ENCODE measurements around the gene PFKFB2.

PFKFB2 gene

DNA sequence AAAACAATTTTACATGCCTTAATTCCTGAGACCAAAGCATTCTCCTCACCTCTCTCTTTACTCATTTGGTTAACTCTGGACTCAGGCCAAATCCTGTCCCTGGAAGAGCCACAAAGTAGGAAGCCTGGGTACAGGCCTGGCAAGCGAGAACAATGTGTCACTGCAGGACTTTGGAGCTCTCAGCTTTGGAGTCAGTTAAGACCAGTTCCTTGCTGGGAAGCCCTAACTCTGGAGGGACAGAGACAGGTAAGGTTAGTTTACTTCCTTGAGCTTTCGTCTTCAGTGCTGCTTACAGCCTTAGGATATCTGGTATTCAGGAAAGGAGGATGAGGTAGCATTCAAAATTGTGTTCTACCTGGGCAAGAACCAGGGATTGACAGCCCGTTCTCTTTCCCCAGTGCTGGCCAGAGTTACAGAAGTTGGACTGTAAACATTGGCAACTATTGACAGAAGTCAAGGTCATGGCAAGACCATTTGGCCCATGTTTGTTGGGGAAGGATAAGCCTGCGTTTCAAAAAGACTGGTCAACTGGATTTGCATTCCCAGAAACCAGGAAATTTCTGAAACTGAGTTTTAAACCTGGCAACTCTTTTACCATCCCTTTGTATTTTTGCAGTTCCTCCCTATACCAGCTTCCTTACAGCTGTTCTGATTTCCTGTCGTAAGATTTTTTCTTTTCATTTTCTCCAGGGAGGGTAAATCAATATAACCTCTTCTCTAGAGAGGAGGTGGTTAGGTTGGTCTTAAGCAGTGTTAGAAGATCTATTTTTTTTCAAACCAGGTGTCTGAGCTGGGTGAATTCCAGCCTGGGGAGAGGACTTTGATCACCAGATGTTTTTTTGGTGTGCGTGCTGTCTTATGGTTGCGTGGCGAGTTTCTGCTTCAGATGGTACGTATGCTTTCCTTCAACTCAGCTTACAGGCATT, 35.9 kb downstream of the PFKFB2 start, which contains the start of gene C4BPB:
Gene C4BPB, plus strand, starts transcription at position 160 of the 926 bp plus-strand sequence. Its CDS starts 672 bp downstream, at position 832.
- DNase-seq = no peak

DNA sequence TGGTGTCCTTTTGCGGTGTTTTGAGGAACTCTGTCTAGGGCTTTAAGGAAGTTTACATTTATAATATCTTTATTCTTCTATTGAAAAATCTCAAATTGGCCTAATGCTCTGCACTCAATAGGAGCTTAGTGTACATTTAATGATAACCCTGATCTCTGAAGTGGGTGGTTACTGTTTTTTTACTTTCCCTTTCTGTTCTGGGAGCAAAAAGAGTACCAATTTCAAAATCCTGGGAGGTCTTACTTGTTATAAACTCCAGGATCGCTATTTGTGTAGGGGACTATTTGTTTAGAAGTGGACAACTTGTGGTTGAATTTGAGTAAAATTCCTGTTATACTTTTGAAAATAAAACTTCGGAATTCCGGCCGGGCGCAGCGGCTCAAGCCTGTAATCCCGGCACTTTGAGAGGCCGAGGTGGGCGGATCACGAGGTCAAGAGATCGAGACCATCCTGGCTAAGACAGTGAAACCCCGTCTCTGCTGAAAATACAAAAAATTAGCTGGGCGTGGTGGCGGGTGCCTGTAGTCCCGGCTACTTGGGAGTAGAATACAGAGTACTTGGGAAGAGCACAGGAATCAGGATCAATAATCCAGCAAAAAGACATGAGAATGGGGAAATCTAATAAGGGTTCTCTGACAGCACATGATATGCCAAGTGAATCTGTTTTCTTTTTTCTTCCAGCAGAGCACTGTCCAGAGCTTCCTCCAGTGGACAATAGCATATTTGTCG, 36.7 kb downstream of the PFKFB2 start:
- no peak for DNase-seq

DNA sequence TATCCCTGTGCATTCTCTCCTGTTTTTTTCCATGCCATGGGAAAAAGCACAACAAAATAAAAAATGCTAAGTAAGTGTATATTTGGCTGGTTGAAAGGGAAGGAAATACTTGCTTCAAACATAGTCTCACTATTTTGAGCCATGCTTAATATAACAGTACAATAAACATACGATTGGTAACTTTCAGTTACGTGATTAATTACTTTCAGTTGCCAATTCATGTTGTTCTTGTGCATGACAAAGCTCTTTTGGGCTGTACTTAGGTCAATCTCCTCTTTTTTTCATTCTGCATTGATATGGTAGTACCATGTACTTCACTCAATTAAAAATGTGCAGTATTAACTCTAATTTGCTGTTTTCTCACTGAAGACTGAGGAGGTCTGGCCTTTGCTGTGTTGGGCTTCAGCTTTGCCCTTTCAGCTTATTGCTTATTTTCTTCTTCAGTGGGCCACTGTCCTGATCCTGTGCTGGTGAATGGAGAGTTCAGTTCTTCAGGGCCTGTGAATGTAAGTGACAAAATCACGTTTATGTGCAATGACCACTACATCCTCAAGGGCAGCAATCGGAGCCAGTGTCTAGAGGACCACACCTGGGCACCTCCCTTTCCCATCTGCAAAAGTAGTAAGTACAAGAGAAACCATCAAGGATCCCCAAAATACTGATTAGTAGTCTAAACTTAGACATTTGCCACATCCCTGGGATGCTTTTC, 38.3 kb downstream of the PFKFB2 start:
- no peak for DNase-seq

DNA sequence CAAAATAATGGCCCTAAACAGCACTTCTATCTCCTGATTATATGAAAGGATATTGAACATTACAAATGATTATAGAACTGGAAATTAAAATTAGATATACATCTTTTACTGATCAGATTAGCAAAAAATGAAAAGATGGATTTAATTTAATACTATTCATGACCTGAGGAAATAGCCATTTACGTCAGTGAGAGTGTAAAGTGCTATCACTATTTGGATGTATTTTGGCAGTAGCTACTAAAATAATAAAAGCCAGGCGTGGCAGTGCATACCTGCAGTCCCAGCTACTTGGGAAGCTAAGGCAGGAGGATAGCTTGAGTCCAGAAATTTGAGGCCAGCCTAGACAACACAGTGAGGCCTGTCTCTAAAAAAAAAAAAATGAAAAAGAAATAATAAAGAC, 40.9 kb downstream of the PFKFB2 start:
- no peak for DNase-seq

DNA sequence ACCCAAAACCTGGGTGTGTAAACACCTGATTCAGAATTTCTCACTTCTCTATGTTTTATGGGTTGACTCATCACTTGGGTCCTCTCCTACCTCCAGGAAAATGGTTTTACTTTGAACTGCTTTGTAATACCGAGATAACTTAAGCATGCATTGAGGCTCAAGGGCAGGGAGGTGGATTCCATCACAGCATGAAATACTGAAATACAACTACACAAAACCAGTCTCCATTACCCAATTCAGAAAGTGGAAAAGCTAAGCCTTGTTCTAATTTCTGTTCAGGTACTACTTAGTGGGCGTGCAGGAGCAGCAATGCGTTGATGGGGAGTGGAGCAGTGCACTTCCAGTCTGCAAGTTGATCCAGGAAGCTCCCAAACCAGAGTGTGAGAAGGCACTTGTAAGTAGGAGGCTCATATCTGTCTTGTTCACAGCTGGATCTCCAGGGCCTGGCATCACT, 44.8 kb downstream of the PFKFB2 start:
- DNase-seq = no peak

DNA sequence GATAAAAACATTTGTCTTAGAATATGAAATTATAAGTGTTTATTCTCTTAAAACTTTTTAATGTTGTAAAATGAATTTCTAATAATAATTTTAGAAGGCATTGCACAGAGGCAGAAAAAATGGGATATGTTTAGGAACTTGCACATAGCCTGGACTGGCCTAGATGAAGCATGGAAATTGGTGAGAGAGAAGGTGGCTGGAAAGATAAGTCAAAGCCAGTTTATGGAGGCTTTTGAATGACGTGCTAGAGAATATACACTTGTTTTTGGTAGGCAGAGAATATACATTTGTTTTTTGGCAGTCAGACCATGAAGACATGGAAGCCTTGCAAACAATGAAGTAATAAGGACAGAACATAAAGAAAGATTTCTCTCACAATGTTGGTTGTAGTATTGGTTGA, 48.6 kb downstream of the PFKFB2 start:
- no peak for DNase-seq

DNA sequence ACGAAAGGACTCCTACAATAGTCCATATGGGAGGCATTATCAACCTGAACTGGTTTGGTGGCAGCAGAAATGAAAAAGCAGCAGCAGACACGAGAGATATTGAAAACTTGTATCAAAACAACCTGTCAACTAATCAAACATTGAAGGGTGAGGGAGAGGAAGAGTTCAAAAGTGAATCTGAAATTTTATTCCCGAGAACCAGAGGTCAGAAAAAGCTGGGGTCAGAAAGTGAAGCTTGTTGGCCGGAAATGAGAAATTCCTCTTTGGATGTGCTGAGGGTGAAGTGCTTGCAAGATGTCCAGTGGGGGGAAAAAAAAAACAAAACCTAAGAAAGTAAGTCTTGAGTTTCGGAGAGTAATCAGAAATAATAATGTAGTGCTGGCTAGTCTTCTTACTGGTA, 49.1 kb downstream of the PFKFB2 start:
- DNase-seq = no peak

DNA sequence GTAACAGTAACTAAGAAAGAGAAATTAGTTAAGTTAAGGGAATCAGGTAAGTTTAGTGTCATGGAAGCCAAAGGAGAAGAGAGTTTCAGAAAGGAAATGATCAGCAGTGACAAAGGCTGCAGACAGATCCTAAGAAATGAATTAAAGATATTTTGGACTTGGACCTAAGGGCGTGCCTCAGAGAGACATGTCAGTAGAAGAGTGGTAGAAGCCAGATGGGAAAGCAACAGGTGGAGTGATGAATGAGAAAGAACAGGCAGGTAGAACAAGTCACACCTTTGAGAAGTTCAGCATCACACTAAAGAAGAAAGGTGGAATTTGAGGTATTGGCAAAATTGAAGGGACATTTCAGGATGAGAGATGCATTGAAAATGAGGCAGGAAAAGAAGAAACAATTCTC, 49.6 kb downstream of the PFKFB2 start:
- DNase-seq = no peak

DNA sequence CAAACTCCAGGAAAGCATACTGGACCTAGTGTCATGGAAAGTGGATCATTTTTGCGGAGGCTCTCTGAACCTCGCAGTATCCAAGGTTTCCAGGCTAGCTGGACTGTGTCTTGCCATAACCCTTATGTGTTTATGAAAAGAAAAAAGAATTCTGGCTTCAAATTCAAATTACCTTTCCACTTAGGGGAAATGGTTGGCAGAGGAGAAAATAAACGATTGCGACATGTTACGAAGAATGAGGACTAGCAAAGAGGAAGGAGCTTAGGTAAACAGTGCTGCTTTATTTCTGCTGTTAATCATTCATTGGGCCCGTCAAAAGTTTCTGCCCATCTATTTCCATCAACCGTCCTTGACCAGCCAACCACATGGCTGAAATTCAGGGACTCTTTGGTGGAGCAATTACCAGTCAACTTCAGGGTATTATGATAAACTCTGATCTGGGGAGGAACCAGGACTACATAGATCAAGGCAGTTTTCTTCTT, 50.9 kb downstream of the PFKFB2 start, which contains the start of gene C4BPA:
Gene C4BPA, plus strand, starts transcription at position 342 of the 482 bp plus-strand sequence. CDS start 8,793 bp downstream, outside the sequence.
- DNase-seq = no peak

DNA sequence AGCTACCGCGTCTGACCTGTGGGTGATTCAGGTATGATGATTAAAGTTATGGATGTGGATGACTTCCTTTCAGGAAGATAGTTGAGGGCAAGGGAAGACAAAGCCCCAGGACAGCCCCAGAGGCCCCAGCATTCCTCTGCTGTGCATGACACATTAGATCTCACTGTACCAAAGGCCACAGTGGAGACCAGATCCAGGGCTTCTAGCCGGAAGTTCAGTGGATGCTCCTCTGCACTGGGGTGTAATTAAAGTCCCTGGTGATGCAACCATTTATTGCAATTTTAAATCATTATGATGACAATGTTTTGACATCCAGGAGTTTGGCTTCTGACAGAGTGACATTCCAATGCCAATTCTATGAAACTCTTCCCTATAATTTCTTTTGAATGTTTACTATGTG, 55.9 kb downstream of the PFKFB2 start:
- no peak for DNase-seq

DNA sequence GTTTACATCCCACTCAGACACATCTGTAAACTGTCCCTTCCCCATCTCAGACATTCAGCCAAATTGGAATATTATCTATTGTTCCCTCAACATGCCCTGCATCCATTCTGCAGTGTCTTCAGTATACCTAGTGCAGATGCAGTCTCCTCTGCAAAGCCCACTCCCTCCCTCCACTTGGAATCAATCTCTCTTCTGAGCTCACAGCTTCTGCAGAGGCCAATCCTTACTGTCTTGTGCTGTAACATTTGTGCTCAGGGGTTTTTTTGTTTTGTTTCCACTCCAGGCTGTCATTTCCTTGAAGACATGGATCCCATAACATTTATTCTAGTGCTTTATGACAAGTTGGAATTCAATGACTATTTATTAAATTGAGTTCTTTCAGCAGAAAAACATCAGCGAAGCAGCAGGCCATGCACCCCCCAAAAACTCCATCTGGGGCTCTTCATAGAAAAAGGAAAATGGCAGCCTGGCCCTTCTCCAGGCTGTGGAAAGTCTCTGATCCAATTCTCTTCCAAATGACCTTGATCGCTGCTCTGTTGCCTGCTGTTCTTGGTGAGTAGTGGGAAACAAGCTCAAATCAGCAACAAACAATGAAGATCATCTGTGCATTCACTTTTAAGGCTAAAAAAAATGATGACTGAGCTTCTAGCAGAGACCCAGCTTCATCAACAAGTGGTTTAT, 59.7 kb downstream of the PFKFB2 start:
- DNase-seq = no peak

DNA sequence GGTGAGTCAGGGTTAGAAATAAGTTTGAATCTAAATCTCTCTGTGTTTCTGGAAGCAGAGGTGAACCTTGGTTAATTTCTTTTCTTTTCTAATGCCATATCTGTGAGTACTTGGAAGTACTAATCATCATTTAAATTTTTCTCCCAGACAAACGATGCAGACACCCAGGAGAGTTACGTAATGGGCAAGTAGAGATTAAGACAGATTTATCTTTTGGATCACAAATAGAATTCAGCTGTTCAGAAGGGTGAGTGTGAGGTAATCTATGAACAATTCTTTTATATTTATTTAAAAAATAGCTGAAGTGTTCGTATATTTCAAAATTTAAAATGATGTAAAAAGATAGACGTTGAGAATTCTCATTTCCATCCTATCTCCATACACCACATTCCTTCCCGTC, 62.2 kb downstream of the PFKFB2 start:
- no peak for DNase-seq

DNA sequence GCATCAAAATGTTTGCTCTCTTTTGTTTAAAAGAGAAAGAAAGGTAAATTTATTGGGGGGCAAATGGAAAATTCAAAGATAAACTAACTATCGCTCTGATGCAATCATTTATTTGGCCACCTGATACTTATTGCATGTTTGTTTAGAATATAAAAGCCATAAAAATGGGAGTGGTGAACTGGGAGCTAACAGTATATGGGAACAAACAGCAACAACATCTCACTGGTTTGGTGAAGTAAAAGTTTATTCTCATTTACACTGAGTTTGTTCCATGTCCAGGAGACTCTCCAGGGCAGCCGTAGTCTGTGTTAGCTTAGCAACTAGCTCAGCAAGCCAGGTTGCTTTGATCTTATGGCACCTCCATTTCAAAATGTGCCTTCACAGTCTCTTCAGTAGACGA, 71.3 kb downstream of the PFKFB2 start:
- DNase-seq = no peak

DNA sequence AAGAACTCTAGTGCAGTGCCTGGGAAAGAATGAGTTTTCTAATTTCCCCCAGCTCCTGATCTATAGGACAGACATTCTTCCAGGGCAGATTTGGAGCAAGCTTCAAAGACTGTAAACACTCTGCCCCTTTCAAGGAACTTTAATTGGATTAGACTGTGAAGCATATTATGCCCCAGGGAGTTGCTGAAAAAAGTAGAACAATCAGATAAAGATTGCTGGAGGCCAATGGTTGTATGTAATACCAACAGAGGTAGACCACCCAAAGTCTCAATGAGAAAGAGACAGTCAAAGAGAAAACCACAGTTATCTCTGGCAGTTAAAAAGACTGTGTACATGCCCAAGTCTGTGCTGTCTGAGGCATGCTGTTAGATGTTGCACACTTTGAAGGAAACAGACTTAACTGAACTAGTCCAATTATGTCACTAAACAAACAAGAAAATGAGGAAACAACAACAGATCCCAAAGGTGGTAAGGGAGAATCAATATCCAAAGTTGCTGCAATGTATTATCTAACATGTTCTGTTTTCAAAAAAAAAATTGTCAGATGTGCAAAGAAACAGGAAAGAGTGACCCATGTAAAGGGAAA, 75.4 kb downstream of the PFKFB2 start:
- DNase-seq = no peak

DNA sequence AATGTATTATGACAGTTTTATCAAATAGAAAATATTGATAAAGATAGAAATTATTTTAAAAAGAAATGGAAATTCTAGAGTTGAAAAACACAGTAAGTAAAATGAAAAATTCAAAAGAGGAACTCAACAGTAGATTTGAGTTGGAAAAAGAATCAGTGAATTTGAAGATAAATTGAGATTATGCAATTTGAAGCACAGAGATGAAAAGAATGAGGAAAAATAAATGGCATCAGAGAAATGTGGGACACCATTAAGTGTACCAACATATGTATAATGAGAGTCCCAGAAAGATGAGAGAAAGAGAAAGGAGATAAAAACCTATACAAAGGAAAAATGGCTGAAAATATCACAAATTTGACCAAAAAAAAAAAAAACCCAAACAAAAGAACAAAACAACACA, 76.0 kb downstream of the PFKFB2 start:
- DNase-seq = no peak

Measured in anterior cingulate cortex (tissue), 58 donors.